ENCODE data around the gene GALC.
A peak's percentile ranks its signal among the peaks of the same experiment; 100 is the strongest.
"Not testable (repeated sequence)": the region's sequence is repeated elsewhere in the genome, so short reads cannot be mapped to it uniquely, and the experiment has no call there.

Gene GALC

DNA sequence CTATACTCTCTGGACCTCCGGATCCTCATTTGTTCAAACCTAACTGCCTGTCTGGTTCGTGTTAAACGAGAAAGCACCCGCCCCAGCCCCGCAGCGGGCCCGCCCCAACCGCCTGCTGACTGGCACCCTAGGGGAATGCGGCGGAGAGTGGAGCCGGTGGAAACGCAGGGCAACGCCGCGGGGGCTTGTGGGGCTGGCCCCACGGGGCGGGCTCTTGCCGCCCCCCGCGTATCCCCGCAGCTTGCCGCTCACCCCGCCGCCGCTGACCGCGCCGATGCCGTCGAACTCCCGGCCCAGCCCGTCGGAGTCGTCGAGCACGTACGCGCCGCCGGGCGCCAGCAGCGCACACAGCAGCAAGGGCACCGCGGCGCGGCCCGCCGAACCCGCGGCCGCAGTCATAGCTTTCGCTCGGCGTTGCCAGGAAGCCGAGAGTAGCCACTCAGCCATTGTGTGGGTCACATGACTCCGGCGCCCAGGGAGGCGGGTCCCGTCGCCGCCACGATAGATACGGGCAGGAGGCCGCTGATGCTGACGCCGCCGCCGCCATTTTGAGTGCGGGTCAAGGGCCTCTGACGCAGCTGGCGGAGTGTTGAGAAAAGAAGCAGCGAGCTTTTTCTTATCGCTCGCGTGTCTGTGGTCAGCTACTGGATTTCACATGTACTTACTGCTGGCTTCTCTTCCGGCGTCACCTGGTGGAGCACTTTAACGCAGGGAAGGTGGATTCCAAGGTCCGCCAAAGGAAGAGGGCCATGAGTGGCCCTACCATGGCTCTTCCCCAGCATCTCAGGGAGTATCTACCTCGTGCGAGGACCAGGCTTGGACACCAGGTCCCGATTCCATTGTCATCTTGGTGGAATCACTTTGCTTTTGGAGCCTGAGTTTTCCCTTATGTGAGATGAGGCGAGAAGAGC lies at the start of gene GALC:
Gene GALC (minus strand): TSS at position 465 of the 911 bp plus-strand sequence. CDS start 18 bp downstream, at position 447.
- peak; percentile 94 for DNase-seq

DNA sequence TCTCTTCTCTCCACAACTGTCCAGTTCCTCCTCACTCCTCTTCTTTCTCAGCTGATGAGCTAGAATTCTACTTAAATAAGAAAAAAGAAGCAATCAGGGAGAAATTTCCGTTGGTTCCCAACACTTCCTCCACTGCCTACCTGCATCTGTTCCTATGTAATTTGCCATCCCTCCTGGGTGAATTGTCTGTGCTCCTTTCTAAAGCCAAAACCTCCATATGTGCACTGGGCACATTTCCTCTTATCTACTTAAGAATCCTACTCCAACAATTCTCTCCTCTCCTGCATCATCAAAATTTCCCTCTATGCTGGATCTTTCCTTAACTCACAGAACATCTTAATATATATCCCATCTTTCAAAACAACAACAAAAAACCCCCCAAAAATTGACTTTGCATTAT lies 47.2 kb upstream of the GALC start:
- DNase-seq = no peak

DNA sequence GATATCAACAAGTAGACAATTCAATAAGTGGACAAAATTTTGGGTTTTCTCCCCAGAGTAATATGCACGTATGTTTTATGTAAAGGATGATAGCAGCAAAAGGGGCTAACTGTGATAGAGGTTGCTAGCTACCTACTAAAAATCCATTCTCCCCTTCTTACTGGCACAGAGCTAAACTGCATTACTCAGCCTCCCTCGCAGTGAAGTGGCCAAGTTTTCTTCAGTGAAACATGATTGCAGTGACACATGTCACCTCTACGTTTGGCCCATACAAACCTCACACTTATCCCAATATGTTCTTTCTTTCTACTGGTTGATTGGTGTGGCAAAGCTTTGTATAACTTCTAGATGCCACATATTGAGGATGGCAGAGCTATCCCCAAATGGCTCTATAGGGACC lies 46.2 kb upstream of the GALC start:
- DNase-seq = no peak

DNA sequence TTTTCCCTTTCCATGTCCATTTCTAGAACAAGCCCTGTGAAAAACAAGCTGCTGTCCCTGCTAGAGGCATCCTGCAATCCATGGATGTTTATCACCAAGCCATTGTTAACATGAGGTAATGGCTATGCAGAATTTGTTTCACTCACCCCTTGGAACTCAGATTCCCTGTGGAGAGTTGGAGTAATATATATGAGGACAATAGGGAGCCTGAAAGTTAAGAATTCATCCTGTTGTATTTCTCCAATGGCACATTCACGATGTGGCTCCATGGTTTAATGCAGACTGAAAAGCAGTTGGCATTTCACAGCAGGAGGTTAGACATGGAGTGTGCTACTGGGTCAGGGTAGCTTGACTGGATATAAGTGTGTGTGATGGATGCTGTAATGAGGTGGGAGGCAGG lies 44.3 kb upstream of the GALC start:
- no peak for DNase-seq

DNA sequence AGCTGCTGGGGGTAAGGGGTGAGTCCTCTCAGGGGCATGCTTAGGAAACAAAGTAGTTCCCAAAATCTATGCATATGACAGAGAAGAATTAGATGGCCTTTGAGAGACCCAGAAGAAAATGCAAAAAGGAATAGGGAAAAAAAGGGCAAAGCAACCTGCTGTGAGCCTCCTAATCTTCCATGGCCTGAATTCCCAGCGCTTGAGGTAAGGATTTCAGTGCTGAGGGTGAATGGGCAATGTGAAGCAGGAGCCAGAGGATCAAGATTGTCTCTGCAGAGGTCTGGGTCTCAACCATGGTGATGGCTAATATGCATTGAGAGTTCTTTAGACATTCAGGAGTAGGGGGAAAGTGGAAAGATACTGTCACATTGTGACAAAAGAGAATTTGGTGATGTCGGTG lies 43.4 kb upstream of the GALC start:
- no peak for DNase-seq

DNA sequence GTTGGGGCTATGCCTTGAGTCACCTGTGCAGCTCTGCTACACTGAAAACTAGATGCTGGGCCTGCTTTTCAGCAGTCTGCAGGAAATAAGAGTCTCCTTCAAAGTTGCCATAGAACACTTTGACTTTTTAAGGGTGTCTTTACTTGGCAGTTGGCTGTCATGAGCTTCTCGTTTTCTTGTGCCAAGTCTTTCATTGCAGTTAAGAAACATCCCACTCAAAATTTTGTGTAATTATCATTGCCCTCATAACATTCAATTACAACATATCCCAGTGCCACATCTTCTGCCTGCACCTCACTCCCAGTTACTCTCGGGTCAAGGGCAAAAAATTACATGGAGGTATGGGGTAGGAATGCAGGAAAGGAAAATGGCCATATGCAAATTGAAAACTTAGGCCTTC lies 41.1 kb upstream of the GALC start:
- DNase-seq = no peak

DNA sequence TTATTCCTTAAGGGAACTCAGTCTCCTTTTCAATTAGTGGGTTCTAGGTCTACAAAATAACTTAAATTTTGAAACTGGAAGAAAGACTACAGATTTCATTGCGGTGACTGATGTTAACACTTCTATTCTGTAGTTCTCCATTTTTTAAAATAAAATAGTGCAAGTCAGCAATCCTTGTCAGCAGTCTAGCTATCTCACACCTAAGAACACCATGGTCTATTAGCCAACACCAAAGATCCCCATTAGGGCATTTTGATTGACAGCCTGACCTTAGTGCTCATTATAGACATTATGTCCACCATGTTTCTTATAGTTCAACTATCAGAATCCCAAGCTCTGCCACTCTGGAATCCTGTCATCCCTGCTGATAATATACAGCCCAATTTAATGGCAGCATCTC lies 39.4 kb upstream of the GALC start:
- no peak for DNase-seq

DNA sequence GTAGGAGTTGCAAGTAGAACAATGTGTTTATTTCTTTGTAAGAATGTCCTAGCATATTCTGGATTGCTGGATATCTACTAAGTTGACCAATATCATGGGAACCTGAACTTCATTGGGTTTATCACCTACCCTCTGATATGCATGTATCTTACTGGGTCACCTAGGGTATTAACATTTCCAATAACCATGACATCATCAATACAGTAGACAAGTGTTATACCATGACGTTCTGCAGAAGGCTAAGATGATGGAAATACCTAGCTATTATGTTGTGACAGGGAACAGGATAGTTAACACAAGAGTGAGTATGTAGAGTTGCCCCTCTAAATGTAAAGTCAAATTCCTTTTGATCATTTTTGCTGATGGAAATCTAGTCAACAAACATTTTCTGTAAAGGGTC lies 37.9 kb upstream of the GALC start:
- no peak for DNase-seq

DNA sequence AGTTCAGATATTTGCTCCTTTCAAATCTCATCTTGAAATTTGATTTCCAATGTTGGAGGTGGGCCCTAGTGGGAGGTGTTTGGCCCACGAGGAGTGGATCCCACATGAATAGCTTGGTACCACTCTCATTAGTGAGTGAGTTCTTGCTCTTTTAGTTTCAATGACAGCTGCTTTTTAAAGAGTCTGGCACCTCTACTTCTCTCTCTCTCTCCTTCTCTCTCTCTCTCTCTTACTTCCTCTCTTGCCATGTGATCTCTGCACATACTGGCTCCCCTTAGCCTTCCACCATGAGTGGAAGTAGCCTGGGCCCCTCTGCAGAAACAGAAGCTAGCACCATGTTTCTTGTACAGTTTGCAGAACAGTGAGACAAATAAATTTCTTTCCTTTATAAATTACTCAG lies 37.1 kb upstream of the GALC start:
- no peak for DNase-seq

DNA sequence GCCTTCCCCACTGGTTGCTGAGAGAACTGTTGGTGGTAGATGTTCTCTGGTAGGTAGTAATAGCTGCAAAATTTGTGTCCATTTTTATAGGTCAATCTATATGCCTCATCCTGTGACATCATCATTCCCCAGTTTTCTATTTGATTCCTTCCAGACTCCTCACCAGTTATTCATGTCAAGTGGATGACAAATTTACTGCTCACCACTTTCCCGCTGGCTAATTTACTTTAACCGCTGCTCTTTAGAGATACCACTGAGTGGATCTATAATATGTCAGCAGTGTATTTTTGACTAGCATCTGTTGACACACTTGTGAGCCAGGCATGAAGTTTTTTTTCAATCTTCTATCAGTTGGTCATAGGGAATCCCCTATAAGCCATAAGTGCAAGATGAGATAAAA lies 36.5 kb upstream of the GALC start:
- no peak for DNase-seq

DNA sequence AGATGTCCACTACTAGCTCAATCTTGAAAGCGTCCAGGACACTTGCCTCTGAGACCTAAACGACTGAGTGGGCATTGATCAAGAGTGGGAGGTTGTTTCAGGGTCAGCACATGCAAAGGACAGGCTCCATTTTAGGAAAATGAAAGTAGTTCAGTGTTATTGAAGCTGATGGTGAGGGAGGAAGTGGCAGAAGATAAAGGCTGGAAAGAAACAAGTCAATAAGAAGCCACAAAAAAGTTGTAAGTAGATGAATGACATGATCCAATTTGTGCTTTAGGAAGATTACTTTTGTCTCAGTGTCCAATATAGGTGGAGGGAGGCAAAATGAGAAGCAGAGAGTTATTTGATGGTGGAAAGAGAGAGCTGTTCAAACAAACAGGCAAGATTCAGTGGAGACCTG lies 33.9 kb upstream of the GALC start:
- DNase-seq = no peak

DNA sequence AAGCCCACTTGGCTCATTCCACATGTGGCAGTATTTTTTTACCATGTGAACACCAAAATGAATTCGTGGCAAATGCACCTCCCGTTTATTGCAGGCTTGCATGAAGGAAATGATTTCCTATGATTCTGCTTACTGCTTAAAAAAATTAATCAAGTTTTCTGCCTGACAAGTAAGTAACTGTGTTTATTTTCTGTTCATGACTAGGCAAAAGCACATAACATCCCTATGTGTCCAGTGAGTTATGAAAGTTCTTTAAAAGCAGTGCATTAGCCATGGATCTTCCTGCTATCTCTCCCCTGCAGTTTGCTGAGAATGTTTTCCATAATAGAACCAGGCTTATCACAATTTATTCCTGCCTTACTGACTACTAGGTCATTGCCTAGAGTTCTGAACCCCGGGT lies 32.3 kb upstream of the GALC start:
- no peak for DNase-seq

DNA sequence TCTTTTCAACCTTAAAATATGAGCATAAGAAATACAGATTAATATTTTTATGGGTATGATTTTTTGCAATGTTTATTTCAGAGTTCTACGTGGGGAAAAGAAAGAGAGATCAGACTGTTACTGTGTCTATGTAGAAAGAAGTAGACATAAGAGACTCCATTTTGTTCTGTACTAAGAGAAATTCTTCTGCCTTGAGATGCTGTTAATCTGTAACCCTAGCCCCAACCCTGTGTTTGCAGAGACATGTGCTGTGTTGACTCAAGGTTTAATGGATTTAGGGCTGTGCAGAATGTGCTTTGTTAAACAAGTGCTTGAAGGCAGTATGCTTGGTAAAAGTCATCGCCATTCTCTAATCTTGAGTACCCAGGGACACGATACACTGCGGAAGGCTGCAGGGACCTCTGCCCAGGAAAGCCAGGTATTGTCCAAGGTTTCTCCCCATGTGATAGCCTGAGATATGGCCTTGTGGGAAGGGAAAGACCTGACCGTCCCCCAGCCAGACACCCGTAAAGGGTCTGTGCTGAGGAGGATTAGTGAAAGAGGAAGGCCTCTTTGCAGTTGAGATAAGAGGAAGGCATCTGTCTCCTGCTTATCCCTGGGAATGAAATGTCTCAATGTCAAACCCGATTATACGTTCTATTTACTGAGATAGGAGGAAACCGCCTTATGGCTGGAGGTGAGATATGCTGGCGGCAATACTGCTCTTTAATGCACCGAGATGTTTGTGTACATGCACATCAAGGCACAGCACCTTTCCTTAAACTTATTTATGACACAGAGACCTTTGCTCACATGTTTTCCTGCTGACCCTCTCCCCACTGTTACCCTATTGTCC lies 31.5 kb upstream of the GALC start:
- DNase-seq = not testable (repeated sequence)

DNA sequence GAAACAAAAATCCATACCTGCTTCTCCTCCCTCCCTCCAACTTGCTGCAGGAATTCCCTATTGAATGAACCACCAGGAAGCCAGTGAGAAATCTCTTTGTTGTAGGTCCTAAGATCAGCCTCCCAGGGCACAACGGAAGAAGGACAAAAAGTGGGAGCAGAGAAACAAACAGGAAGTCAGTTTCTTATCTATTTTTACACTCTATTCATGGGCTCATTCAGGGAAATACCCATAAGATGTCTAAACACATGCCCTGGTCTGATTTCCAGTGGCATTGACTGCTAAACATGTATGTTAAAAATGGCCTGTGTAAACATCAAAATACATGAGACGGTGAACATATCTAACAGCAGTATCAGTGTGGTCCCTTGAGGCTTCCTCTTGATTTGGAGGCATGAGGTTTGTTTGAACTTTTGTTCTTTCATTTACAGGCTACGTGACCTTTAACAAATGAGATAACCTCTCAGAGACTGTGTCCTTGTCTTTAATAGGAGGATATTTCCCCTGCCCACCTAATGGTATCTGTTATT lies 30.7 kb upstream of the GALC start:
- no peak for DNase-seq

DNA sequence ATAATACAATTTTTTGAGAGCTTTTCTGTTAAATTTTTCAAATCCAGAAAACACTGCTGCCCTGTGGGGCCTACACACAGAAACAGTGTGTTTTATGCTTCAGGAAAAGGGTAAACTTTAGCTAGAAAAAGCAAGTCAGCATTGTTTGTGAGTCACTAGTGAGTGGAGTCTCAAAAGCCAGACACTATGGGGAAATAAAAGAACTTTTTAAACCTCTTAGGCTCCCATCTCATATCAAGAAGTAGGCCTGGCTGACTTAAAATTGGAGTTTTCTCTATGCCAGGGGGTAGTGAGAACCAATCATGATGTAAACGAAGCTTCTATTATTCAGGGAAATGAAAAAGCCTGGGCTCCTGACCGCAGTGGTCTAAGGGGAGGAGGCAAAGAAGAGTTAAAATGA lies 24.6 kb upstream of the GALC start:
- no peak for DNase-seq

DNA sequence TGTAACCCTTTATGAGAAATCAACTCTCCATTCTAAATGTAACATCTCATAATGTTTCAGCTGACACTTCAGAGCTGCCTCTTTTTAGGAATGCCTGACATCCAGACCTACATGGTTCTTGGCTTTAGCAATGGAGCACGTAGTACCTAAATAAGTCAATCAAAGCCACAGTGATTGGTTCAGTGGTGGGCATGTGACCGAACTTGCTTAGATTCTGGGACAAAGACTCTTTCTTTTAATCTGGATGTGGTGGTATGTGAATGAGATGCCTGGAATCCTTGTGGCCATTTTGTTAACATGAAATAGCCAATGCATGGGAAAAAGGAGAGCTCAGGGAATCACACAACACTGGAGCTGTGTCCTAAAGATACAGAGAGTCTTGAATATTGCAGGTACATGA lies 23.8 kb upstream of the GALC start:
- no peak for DNase-seq

DNA sequence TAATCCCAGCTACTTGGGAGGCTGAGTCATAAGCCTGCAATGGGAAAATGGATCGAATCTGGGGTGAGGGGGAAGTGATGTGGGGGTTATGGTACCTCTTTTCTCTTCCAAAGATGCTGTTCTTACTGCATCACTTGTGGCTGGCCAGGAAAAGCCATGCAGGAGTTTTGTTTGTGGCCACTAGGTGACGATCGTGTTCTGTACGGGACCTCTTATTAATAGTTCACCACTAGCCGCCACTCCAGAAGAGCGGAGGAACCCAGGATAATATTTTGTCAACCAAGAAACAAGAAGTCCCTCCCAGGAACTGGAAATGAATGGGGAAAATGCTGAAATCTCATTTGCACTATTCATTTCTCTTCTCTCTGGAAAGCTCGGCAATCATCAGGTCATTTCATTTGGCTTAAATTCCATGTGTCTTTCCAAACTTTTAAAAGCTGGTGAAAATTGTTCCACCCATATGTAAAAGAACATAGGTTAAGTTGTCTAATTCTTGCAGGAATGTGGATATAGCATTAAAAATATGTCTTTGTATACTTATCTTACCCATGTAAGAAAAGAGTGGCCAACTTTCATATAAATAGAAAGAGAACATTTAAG lies 20.9 kb upstream of the GALC start:
- peak; percentile 34 for DNase-seq

DNA sequence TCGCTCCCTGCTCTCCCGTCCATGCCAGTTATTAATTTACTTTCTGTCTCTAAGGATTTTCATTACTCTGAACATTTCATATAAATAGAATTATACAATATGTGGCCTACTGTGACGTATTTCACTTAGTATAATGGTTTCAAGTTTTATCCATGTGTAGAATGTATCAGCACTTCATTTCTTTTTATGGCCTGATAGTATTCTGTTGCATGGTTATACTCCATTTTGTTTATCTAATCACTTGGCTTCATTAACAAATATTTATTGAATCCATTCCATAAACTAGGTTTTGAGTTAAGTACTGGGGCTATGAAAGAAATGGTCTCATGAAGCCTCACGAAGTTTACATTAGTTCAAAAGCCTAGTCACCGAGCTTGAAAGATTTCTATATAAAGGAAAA lies 19.5 kb upstream of the GALC start:
- DNase-seq = no peak

DNA sequence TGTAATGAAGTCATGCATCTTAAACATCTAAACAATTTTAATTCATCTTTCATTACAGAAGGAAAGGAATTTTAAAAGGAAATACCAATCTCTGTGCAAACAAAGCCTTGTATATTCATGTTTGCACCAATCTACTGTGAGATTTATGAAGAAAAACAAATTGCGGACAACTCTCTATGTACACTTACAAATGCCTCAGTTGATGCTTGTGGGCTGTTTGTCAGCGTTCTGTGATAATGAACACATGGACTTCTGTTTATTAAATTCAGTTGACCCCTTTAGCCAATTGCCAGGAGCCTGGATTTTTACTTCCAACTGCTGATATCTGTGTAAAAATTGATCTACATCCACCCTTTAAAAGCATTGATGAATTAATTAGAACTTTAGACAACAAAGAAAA lies 17.3 kb upstream of the GALC start:
- DNase-seq = no peak

DNA sequence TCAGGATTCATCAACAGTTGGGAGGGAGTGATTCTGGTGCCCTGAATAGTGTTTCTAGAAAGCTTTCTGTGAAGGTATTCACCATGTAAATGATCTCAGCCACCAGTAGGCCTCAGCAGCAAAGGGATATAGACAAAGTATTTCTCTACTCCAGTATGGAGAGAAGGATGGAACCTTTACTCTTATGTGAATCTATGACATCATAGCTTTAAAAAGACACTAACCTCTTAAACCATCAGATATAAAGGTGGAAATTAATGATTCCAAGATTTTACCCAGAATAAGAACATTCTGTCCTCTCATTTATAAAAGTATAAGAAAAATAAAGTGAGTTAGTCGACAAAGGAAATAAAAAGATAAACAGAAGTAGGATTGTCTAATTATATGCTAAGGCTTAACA lies 16.5 kb upstream of the GALC start:
- no peak for DNase-seq

DNA sequence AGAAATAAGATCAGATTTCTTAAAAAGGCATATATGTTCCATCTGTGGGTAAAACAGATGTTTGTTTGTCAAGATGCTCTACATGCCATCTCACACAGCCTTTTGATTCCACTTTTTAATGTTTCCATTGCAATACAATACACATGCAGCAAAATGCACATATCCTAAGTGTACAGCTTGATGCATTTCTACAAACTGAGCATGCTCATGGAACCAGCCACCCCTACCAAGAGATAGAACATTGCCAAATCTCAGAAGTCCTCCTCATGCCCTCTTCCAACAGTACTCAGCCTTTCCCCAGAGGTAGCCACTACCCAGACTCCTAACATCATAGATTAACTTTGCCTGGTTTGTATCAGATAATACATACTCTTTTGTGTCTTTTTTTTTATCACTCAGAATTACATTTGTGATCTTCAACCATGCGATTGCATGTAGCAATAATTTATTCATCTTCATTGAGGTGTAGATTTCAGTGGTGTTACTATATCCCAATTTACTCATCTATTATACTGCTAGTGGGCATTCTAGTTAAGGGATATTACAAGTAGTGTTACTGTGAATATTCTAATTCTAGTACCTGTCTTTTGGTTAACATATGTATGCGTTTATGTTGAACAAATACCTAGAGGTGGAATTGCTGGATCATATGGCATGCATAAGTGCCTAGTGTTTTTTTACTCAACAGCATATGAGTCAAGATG lies 15.2 kb upstream of the GALC start:
- no peak for DNase-seq

DNA sequence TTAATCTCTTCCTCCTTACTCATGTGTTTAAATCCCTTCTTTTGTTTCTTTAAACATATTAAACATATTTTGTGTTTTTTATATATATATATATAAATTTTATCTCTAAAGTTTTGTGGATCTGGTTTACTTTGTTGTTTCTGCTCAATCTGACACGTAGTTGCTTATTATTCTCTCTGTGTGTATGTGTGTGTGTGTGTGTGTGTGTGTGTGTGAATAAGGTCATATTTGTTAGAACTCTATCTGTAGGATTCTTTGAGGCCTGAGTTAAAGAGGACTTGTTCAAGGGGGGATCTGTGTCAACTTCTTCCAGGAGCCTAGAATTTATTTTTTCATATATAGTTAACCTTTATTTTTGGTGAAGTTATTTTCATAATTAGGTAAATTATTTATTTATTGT lies 14.6 kb upstream of the GALC start:
- no peak for DNase-seq

All from activated CD8-positive, alpha-beta memory T cell treated with anti-CD3 and anti-CD28 coated beads, Interleukin-2, amount 50 U/mL, for 4 hours (primary cell).